Choroid plexus epithelial cell (primary cell): ENCODE measurements around the gene PPP1R37.

Experiments used
- DNase-seq: peaks from one replicate; pipeline ENCODE4 v3.0.0-alpha.2; 2010; ENCODE audit warnings: low read depth
- H3K4me3 ChIP-seq: 2 replicates; pipeline ENCODE4 v1.5.1; 2011; ENCODE audit warnings: low read depth, mild to moderate bottlenecking, control low read depth, low read length, moderate library complexity
- CTCF ChIP-seq: conservative IDR thresholded peaks from 2 replicates; pipeline ENCODE4 v1.5.1; 2011; ENCODE audit warnings: low read depth, mild to moderate bottlenecking, control low read depth, inconsistent platforms, low read length, moderate library complexity

Gene PPP1R37

GRCh38 chr19:45137179-45137761 is 44.3 kb downstream of the PPP1R37 start:
- TF ChIP-seq CTCF = no peak
- no peak for DNase-seq
- H3K4me3 ChIP-seq = no peak overlapping the region

- TF ChIP-seq CTCF = no peak
- no peak overlapping the region for H3K4me3 ChIP-seq
- no peak for DNase-seq
Observed at GRCh38 chr19:45138303-45138751, 45.3 kb downstream of the PPP1R37 start.

- TF ChIP-seq CTCF = no peak
- DNase-seq = no peak
- H3K4me3 ChIP-seq = no peak overlapping the region
Observed at GRCh38 chr19:45139286-45140143, 46.5 kb downstream of the PPP1R37 start.

- no peak overlapping the region for H3K4me3 ChIP-seq
- no peak for TF ChIP-seq CTCF
- DNase-seq = no peak
Observed at GRCh38 chr19:45140144-45140503, 47.1 kb downstream of the PPP1R37 start.

GRCh38 chr19:45140533-45140932 is 47.6 kb downstream of the PPP1R37 start:
- no peak for TF ChIP-seq CTCF
- no peak overlapping the region for H3K4me3 ChIP-seq
- DNase-seq = no peak

GRCh38 chr19:45141203-45141900 is 48.4 kb downstream of the PPP1R37 start:
- no peak for TF ChIP-seq CTCF
- no peak overlapping the region for H3K4me3 ChIP-seq
- no peak for DNase-seq
